Measurements from ENCODE around the gene CAPN3.

The CAPN3 gene

DNA sequence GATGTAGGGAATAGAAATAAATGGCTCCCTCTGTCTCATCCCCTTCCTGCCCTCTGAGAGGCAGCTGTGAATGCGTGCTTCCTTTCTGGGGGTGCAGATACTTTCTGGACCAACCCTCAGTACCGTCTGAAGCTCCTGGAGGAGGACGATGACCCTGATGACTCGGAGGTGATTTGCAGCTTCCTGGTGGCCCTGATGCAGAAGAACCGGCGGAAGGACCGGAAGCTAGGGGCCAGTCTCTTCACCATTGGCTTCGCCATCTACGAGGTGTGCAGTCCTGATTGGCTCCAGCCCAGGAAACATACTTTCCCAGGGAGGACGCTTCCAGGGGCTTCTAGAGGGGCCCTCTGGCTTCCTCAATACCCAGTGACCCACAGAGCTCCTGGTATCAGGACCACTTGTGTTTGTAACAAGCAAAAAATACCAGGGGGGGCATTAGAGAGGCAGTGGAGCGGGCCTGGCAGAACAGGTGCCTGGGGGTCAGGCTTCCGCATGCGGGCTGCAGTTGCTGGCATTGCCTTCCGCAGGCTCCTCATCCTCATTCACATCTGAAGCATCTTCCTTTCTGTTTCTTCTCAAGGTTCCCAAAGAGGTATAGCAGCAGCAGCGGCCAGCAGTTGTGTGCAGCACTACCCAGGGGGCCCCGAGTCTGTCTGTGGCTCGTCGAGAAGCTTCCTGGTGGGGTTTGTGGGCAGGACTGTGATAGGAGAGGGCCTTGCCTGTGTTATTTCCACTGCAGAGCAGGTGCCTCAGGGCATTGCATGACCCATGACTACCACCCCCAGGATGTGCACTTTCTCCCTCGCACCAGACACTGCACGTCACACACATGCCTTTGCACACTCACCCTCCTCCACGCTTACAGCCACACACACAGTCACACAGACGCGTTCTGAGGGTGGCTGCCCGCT, 42.5 kb downstream of the CAPN3 start:
- DNase-seq, result peak; percentile 8

DNA sequence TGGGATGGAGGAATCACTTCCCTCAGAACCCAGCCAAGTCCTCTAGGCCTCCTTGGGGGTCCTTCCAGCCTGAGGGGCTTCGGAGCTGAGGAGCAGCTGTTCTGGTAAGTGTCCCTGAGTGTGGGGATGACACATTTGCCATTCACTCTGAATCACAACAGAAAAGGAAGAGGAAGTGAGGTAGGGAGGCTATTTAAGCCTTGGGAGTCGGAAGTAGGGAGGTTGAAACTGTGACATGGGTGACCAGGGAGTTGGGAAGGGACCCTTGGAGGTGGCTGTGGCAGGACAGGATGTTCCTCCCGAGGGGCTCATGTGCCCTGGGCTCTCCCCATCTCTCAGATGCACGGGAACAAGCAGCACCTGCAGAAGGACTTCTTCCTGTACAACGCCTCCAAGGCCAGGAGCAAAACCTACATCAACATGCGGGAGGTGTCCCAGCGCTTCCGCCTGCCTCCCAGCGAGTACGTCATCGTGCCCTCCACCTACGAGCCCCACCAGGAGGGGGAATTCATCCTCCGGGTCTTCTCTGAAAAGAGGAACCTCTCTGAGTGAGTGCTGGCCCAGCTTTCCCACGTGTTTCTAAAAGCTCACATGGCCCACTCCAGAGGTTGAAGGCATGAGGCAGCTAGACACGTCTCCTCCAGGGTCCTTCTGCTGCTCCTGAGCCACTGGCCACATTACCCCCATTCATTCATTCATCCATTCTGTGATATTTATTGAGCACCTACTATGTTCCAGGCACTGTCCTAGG, 43.3 kb downstream of the CAPN3 start:
- no peak for DNase-seq

DNA sequence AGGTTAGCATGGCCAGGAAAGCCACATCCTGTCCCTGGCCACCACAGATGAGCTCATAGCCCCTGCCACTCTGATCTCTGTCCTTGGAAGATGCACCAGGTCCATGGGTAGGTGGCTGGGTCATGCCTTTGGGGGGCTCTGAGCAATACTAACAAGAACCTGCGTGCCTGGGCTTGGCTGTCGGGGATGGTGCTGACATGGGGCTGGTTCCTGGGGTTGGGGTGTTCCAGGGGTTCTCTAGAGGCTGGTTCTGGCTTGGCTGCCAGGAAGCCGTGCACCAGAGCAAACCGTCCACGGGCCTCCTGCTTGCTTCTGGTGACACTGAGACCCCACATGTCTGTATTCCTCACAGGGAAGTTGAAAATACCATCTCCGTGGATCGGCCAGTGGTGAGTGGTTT, 44.1 kb downstream of the CAPN3 start:
- DNase-seq, result no peak

DNA sequence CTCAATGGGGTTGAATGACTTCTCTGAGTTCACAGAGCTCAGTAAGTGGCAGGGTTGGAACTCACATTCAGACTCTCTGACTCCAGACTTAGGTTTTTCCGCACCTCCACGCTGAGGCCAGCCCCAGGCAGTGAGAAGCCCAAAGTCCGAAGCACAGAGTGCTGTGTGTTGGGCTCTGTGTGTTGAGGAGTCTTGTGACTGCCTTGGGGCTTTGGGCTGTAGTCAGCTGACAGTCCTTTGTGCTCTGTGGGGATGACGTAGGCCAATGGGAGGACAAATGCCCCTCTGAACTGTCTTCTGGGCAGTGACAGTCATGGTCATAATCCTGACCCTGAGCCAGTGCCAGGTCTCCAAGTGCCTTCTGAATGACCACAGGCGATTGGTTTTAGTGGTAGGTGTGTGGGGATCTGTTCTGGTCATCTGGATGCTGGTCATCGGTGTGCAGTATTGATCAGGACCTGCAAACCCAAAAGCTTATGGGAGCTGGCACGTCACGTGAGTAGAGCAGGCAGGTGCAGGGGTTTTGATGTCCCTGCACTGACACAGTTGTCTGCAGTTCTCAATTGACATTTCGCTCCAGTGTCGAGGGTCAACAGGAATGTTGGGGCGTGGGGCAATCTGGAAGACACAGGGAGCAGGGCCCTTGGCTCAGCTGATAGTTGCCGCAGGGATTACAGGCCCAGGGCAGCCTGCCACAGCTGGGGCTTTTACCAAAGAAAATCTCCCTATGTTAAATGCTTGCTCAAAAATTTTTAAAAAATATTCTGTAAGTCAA, 45.3 kb downstream of the CAPN3 start:
- DNase-seq, result no peak

DNA sequence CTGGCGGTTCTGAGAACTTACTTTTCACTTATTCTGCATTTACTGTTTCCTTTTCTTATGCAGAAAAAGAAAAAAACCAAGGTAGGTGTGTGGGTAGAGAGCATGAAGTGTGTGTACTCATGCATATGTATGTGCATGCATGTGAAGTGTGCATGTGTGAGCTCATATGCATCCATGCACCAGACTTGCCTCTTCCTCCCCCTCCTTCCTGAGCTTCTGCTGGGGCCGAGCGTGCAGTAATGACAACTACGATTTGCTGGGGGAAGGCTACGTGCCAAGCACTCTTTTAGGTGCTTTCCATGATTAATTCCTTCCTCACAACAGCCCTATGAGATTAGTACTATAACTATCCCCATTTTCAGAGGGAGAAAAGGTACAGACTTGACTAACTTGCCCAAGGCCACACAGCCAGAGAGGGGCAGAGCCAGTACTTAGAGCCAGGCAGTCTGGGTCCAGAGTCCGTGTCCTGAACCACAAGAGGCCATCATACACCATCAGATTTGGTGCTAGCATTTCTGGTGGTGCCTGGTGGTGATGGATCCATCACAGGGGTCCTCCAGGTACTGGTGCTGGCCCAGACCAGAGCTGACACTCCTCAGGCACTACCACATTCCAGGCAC, 46.7 kb downstream of the CAPN3 start:
- no peak for DNase-seq

DNA sequence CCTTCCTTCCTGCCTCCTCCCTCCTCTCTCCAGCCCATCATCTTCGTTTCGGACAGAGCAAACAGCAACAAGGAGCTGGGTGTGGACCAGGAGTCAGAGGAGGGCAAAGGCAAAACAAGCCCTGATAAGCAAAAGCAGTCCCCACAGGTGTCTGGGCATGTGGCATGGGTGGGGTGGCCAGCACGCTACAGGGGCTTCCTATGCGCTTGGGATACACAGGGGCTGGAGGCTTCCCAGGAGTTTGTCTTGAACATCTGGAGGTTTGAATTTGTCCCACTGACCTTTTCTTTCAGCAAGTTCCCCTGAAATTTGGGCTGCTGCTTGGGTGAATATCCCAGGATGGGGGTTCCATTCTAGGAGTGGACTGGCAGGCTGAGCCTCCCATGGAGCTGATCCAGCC, 48.9 kb downstream of the CAPN3 start:
- no peak for DNase-seq

DNA sequence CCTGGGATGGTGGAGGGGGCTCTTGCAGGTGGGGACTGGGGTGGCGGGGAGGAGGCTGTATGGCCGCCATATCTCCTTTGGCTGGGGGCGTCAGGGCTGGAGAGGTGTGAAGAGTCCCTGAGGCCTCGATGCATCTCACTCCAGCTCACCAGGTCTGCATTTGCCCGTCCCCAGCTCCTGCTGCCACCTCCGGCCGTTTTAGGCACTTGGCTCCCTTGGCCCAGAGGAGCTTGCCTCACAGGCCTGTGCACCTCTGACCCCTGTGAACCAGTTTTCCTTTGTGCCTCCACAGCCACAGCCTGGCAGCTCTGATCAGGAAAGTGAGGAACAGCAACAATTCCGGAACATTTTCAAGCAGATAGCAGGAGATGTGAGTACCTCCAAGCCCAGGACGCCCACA, 49.7 kb downstream of the CAPN3 start:
- no peak for DNase-seq

DNA sequence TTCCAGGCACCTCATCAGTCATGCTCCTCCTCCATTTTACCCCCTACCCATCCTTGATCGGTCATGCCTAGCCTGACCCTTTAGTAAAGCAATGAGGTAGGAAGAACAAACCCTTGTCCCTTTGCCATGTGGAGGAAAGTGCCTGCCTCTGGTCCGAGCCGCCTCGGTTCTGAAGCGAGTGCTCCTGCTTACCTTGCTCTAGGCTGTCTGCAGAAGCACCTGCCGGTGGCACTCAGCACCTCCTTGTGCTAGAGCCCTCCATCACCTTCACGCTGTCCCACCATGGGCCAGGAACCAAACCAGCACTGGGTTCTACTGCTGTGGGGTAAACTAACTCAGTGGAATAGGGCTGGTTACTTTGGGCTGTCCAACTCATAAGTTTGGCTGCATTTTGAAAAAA, 52.6 kb downstream of the CAPN3 start:
- no peak for DNase-seq

DNA sequence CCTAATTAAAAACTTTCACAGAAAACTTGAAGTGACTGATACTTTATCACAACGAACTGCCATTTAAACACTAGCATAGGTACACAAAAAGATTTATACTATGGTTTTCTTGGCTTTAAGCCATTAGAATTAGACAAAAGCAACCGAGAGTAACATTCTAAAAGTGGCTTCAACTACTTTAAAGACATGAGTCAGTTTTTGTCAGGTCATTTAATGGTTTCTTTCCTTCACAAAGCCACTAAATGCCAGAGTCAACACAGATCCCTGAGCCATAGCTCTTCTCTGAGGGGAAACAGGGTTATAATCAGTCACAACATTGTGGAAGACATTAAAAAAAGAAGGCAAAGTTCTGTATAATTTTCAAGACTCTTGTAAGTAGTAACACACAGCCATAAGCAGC, 54.6 kb downstream of the CAPN3 start:
- no peak for DNase-seq

DNA sequence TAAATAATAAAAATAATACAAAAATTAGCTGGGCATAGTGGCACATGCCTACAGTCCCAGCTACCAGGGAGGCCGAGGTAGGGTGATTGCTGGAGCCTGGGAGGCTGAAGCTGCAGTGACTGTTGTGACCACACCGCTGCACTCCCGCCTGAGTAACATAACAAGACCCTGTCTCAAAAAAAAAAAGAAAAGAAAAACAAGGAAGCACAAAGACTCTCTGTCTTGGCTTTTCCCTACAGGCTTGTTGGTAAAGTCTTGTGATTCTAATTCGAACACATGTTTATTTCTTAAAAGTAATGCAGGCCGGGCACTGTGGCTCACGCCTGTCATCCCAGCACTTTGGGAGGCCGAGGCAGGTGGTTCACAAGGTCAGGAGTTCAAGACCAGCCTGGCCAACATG, 60.1 kb downstream of the CAPN3 start:
- DNase-seq, result no peak

DNA sequence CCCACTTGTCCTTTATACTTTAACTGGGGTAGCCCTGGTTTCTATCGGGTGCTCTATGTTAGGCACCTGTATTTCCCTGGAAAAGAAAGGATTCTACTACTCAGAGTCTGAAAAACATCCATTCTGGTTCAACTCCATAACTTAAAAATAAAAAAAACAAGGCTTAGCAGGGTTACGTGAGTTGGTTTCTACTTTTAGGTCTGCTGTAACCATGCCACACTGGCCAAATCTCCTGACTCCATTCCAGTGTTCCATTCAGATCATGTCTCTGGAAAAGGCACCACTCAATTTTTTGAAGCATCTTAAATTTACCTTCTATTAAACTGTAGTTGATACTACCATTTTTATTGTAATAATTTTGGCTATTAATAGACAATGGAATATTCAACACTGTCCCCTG, 62.1 kb downstream of the CAPN3 start:
- no peak for DNase-seq

DNA sequence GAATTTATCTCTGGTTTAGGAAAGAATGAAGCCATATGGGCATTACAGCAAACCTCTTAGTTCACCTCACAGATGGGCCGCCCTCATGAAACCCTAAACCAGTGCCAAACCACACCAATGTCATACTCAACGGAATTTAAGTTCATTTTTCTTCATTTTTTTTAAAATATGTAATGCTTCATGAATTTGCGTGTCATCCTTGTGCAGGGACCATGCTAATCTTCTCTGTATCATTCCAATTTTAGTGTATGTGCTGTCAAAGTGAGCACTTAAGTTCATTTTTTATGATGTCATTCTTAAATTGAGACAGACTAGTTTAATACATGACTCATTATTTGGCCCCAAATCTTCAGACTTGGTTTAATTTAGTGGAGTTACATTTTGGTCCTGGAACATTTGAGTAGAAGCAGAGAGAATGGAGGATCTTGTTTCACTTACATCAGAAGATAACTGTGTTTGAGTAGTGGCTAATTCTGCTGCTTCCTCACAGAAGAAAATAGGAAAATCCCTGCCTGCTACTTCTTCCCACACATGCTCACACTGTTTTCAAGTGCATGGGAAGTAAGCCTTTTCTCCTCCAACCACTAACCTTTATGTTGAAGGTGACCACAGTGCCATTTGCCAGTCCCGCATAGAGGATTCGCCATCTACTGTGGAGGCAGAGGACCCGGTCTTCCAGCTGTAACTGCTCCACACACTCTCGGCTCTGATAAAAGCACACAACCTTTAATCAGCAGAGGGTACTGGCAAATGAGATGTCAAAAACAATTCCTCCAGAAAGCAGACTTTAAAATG, 68.3 kb downstream of the CAPN3 start:
- DNase-seq, result no peak

DNA sequence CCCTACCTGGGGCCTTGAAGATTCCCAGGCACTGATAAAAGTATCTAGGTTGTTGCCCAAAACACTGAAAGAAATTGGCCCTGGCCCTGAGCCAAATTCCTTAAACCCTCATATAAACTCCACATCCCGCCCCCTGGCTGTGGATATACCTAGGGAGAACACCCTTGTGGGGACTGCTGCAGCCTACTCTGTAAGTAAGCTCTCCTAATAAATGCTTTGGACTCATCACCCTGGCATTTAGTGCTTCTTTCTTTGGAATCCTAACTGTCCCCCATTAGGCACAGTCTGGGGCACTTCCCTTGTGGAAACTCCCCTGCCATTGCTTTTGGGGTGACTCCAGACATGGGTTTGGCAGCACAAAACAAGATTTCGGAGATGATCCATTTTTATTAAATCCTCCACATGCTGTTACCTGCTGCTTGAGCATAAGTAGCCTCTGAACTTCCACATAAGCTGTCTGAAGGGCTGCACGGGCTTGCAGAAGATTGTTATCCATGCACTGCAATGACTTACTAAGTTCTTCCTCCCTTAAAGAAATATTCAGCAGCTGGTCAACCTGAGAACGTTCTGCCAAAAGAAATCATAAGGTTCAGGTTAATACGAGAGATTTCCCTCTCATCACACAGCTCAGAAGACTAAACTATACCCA, 85.2 kb downstream of the CAPN3 start:
- DNase-seq, result no peak

DNA sequence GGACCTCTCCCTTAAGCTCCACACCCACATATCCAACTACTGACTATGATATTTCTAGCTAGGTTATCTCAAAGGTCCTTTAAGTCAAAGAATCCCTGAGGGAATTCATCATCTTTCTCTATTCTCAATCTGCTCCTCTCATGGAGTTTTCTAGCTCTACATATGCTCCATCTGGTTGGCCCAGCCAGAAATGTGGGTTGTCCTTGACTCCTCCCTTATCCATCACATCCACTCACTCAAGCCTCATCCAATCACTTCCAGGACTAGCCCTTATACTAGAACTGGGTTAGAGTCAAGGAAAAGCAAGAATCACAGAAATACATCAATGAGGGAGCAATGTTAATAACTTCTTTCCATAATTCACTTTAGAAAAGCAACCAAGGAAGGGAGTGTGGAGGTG, 86.2 kb downstream of the CAPN3 start:
- no peak for DNase-seq

DNA sequence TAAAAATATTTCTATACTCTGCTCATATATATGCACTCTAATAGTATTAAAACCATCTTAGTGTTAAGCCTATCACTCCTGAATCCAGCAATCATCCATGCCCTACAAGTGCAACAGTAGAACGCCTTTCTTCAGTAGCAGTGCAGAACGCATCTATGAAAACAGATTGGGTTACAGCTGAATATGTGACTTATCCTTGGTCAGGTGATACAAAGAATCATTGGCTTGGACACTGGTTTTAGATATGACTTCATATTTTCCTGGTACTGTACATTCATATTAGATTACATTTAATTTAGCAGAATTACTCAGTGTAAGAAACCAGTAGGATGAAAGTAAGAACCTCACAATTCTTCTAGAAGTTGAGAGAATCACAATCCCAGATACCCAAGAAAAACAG, 88.3 kb downstream of the CAPN3 start:
- DNase-seq, result no peak

DNA sequence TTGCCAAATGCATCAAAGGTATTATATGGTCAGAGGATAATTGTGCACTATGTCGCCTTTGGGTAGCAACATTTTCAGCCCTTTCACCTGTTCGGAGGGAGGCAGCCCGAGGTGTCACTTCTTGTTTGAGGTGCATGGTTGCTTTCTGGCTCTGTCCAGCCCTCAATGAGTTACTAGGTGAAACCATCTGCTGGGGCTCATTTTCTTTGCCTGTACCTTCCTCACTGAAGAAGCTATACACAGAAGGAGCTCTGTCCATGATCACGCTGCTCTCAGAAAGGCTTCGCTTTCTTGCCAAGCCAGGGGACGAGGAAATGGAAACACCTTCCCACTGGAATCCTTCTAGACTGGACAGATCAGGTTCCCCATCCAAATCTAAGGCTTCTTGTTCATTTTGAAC, 89.0 kb downstream of the CAPN3 start:
- no peak for DNase-seq

DNA sequence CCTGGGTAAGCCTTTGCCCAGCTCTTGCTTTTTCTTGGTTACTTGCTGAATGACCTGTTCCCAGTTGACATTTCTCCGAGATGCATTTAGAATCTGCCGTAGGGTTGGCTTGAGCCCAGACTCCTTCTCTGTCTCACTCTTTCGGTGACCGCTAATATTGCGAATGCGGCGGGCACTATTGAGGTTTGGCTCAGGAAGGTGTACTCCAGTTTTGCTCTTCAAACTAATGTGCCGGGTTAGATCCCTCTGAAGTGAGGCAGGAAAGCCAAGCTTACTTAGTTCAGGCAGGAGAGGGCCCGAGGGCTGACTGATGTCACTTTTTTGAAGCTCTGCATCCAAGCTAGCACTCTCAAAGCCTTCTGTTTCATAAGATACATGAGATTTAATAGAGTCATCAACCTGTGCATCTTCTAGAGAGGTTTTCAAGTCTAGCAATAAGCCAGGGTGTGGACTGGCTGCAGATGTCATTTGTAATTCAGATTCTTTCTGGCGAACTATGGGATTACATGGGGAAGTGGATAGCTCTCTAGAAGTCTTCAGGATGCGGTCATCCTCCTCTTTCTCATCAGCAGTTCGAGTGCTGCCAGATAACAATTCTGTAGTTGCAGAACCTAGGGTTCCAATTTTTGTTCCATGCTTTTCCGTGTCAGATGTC, 90.6 kb downstream of the CAPN3 start:
- DNase-seq, result no peak

DNA sequence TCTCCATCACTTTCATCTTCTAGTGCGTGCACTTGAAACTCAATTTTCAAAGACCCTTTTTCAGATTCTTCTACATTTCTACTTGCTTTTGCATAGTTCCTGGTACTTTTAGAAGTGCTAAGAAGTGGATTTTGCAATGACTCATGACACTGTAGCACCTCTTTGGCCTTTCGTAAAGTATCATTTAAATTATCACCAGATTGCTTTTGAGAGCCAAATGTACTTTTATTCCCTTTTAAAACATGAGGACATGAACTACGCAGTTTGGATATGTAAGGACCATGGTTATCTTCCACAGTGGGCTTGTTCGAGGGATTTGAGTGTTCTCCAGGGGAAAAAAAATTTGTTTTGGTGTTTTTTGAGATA, 91.1 kb downstream of the CAPN3 start:
- DNase-seq, result no peak

DNA sequence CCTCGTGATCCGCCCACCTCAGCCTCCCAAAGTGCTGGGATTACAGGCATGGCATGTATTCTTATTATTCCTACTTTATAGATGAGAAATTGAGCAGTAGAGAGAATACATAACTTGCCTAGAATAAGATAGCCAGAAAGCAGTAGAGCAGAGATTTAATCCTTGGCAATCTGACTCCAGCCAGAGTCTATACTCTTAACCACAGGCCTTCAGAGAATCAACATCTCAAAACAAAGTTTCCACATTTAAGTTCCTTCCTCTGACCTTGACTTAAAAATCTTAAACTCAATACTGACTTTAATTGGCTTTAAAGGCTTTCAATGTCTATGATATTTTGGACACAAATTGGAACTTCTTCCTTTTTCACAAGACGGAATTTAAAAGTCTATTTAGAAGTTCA, 94.5 kb downstream of the CAPN3 start:
- DNase-seq, result no peak

DNA sequence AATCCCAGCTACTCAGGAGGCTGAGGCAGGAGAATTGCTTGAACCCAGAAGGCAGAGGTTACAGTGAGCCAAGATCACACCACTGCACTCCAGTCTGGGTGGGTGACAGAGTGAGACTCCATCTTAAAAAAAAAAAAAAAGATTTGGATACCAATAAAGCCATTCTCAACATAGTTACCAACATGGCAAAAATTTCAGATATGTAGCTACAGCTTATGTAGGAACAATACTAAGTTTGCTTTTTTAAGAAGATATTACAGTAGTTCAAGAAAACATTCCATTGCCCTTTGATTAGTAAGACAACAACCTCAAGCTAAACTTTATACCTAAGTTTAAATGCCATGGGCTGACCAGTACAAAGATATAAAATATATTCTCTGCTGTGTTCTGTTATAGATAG, 97.2 kb downstream of the CAPN3 start:
- no peak for DNase-seq

DNA sequence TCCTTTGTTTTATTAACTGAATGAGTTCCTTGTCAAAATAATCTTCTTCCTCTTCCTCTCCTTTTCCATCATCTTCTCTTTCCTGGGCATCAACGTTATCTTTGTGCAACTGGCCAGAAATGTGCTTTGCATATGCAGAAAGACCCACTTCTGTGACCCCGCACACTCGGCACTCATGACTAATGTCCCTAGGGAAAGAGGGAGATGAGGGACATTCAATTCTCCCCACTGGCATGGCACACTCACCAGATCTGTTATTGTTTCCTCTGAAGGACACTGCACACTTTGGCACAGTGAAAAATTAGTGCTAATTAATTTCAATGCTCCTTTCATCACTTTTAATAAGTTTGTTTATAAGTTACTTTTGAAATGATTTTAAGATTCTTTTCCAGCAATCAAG, 97.7 kb downstream of the CAPN3 start:
- no peak for DNase-seq
